ENCODE measurements around the gene DHX58.

Gene DHX58

GRCh38 chr17:42109086-42109485 lies 3.4 kb downstream of the DHX58 start:
- no peak for DNase-seq

GRCh38 chr17:42107597-42108576 lies 4.6 kb downstream of the DHX58 start:
- DNase-seq: peak; percentile 83

- DNase-seq: no peak
Observed at GRCh38 chr17:42107124-42107523, 5.4 kb downstream of the DHX58 start.

GRCh38 chr17:42106009-42106408 lies 6.5 kb downstream of the DHX58 start:
- DNase-seq: no peak

- no peak for DNase-seq
Observed at GRCh38 chr17:42104264-42104663, 8.2 kb downstream of the DHX58 start.

- DNase-seq: no peak
Observed at GRCh38 chr17:42103221-42103954, 9.1 kb downstream of the DHX58 start.

GRCh38 chr17:42101513-42102292 lies 10.8 kb downstream of the DHX58 start:
- peak; percentile 81 for DNase-seq

GRCh38 chr17:42098730-42099399 lies 13.6 kb downstream of the DHX58 start:
- DNase-seq: no peak

GRCh38 chr17:42097691-42098631 lies 14.6 kb downstream of the DHX58 start, which contains the start of gene ZNF385C:
Gene ZNF385C (minus strand): TSS chr17:42098473. CDS start chr17:42063056, 35,417 bp downstream.
- DNase-seq: no peak

GRCh38 chr17:42096360-42097111 lies 16.0 kb downstream of the DHX58 start:
- DNase-seq: no peak

GRCh38 chr17:42094375-42095069 lies 18.0 kb downstream of the DHX58 start:
- DNase-seq: no peak

- no peak for DNase-seq
Observed at GRCh38 chr17:42092939-42093338, 19.6 kb downstream of the DHX58 start.

- DNase-seq: no peak
Observed at GRCh38 chr17:42090964-42091790, 21.3 kb downstream of the DHX58 start.

GRCh38 chr17:42088736-42089135 lies 23.8 kb downstream of the DHX58 start:
- DNase-seq: no peak

GRCh38 chr17:42087736-42088705 lies 24.5 kb downstream of the DHX58 start:
- DNase-seq: peak; percentile 72

- DNase-seq: no peak
Observed at GRCh38 chr17:42087042-42087701, 25.3 kb downstream of the DHX58 start.

All from femur (tissue), 1 donor.